CD14-positive monocyte (primary cell): ENCODE data around the gene FKBP2. TPM values are rescaled to one million over a fixed set of nuclear protein-coding genes. Genes with fewer than 3 reads are reported as not detected.

Source experiments
- DNase-seq, 3 donors: peaks; one replicate each; pipeline ENCODE4 v3.0.0-alpha.2; 2011 to 2022
- H2AFZ ChIP-seq: 2 replicates; pipeline ENCODE4 v1.6.0; 2012; ENCODE audit warnings: mild to moderate bottlenecking, low read depth, low read length, inconsistent platforms; ENCODE audit not compliant: insufficient read depth, poor library complexity, severe bottlenecking
- H3K27ac ChIP-seq, 2 donors: 1 replicate in 1 of 2; 2 replicates in 1 of 2; pipeline ENCODE4 v1.5.1; 2012 to 2013; ENCODE audit warnings: low read length in 2 of 2, control low read depth in 1 of 2, inconsistent platforms in 1 of 2, low read depth in 1 of 2, mild to moderate bottlenecking in 1 of 2
- H3K27me3 ChIP-seq, 2 donors: one replicate each; pipeline versions ENCODE4 v1.6.0 to v1.6.1; 2011 to 2013; ENCODE audit warnings: low read length in 2 of 2; ENCODE audit not compliant: control insufficient read depth in 2 of 2, insufficient read depth in 2 of 2
- H3K36me3 ChIP-seq, 2 donors: replicated peaks in 1 of 2; 1 replicate in 1 of 2; 2 replicates in 1 of 2; pipeline versions ENCODE4 v1.5.1 to v1.6.1; 2012 to 2013; ENCODE audit warnings: low read length in 2 of 2, control low read depth in 1 of 2, inconsistent platforms in 1 of 2, mild to moderate bottlenecking in 1 of 2; ENCODE audit not compliant: insufficient read depth in 2 of 2, control insufficient read depth in 1 of 2
- H3K4me1 ChIP-seq, 2 donors: 1 replicate in 1 of 2; 2 replicates in 1 of 2; pipeline versions ENCODE4 v1.5.1 to v1.6.1; 2012 to 2013; ENCODE audit warnings: low read length in 2 of 2, control low read depth in 1 of 2, inconsistent platforms in 1 of 2, mild to moderate bottlenecking in 1 of 2, moderate library complexity in 1 of 2; ENCODE audit not compliant: insufficient read depth in 2 of 2, control insufficient read depth in 1 of 2
- H3K4me2 ChIP-seq: replicated peaks from 2 replicates; pipeline ENCODE3; 2012; ENCODE audit warnings: low read length, moderate library complexity, mild to moderate bottlenecking; ENCODE audit not compliant: poor library complexity, severe bottlenecking; ENCODE audit errors: extremely low read depth
- H3K4me3 ChIP-seq, 3 experiments: fragments of 200-600 bp in 1 of 3; sonication (generic) in 1 of 3; replicated peaks in 1 of 3; 1 replicate in 2 of 3; 2 replicates in 1 of 3; pipeline ENCODE4 v1.5.1; 2011 to 2013; ENCODE audit warnings: low read length in 3 of 3, mild to moderate bottlenecking in 3 of 3, control low read depth in 2 of 3, low read depth in 2 of 3, inconsistent platforms in 1 of 3, moderate library complexity in 1 of 3
- H3K79me2 ChIP-seq: 2 replicates; pipeline ENCODE4 v1.6.0; 2012; ENCODE audit warnings: mild to moderate bottlenecking, control low read depth, inconsistent platforms, low read length, moderate library complexity; ENCODE audit not compliant: insufficient read depth
- H3K9ac ChIP-seq: 2 replicates; pipeline ENCODE4 v1.6.0; 2017; ENCODE audit warnings: low read length, mild to moderate bottlenecking; ENCODE audit not compliant: insufficient read depth, poor library complexity, severe bottlenecking
- H3K9me3 ChIP-seq, 2 donors: replicated peaks in 1 of 2; 1 replicate in 1 of 2; 2 replicates in 1 of 2; pipeline versions ENCODE4 v1.5.1 to v1.6.1; 2012 to 2013; ENCODE audit warnings: low read length in 2 of 2, control low read depth in 1 of 2; ENCODE audit not compliant: control insufficient read depth in 1 of 2, insufficient read depth in 1 of 2
- H4K20me1 ChIP-seq: 2 replicates; pipeline ENCODE4 v1.6.0; 2012; ENCODE audit warnings: mild to moderate bottlenecking, low read length, control low read depth, moderate library complexity; ENCODE audit not compliant: insufficient read depth
- H3K27ac Mint-ChIP-seq, 7 donors: one replicate each; pipeline ENCODE4 v1.8.0; 2020; ENCODE audit warnings: mild to moderate bottlenecking in 7 of 7, mixed read lengths in 7 of 7, moderate library complexity in 6 of 7, inconsistent platforms in 2 of 7
- H3K27me3 Mint-ChIP-seq, 3 donors: one replicate each; pipeline ENCODE4 v1.8.0; 2021 to 2022; ENCODE audit warnings: low read depth in 3 of 3, mild to moderate bottlenecking in 3 of 3, mixed read lengths in 3 of 3, moderate library complexity in 3 of 3, inconsistent platforms in 1 of 3
- H3K36me3 Mint-ChIP-seq, 2 donors: one replicate each; pipeline ENCODE4 v1.8.0; 2020; ENCODE audit warnings: mixed read lengths in 2 of 2, inconsistent platforms in 1 of 2, mild to moderate bottlenecking in 1 of 2
- H3K4me1 Mint-ChIP-seq: one replicate; pipeline ENCODE4 v1.8.0; 2020; ENCODE audit warnings: mild to moderate bottlenecking, mixed read lengths
- H3K4me3 Mint-ChIP-seq, 2 donors: one replicate each; pipeline ENCODE4 v1.8.0; 2020; ENCODE audit warnings: mild to moderate bottlenecking in 2 of 2, mixed read lengths in 2 of 2, moderate library complexity in 1 of 2
- H3K9me3 Mint-ChIP-seq, 7 donors: one replicate each; pipeline ENCODE4 v1.8.0; 2020 to 2022; ENCODE audit warnings: mixed read lengths in 7 of 7, mild to moderate bottlenecking in 6 of 7, moderate library complexity in 6 of 7, inconsistent platforms in 2 of 7
- CTCF ChIP-seq: fragments of 200-600 bp; IDR thresholded peaks from one replicate; pipeline ENCODE4 v1.8.0; 2022; ENCODE audit warnings: antibody characterized with exemption, mild to moderate bottlenecking
- WGBS: methylation state at CpG from one replicate; pipeline ENCODE4 v1.1.5; 2013; ENCODE audit warnings: missing lambda C conversion rate; ENCODE audit not compliant: insufficient coverage; 5-methylcytosine and 5-hydroxymethylcytosine counted together
- intact Hi-C, 2 donors: fragments of 100-400 bp; cut with micrococcal nuclease; formaldehyde crosslinking; loops; one replicate each; pipeline versions ENCODE4 v1.15.0 to v1.15.1; 2023
- polyA plus RNA-seq, 3 donors: library from polyadenylated mRNA; depleted of rRNA in 1 of 3; unstranded in 2 of 3; stranded (reverse) in 1 of 3; fragments of 300-500 nt in 2 of 3; fragments of >200 nt in 1 of 3; fragmentation: Illumina TruSeq in 2 of 3; gene quantifications; 1 replicate in 2 of 3; 2 replicates in 1 of 3; pipeline ENCODE4 v1.2.3, GENCODE V29; 2012 to 2021

FKBP2 gene
- polyA plus RNA-seq, 3 donors = 38.9 to 80.7 (median 71.1) TPM

- Mint-ChIP-seq H3K9me3 (peaks cover 0 to 4% (median 0%) of the 10 kb centered on the region in 7 donors), H3K36me3 (peaks cover 61 to 87% of the 10 kb centered on the region in 2 donors), H3K4me3 (no peak overlapping the region), H3K27ac (no peak overlapping the region), H3K27me3 (peaks cover 0 to 1% (median 0%) of the 10 kb centered on the region in 3 donors), H3K4me1 (peaks cover 7% of the 10 kb centered on the region)
- WGBS = 93% methylated on average over 18 of the region's 24 CpGs
- no peak overlapping the region for H3K9ac ChIP-seq
- H3K79me2 ChIP-seq = no peaks in the 10 kb centered on the region
- H3K4me2 ChIP-seq = no peak overlapping the region
- peaks cover 80 to 89% of the 10 kb centered on the region in 2 donors for H3K36me3 ChIP-seq
- no peak overlapping the region for H3K4me3 ChIP-seq
- intact Hi-C loops = no loop called here
- H3K9me3 ChIP-seq = no peaks in the 10 kb centered on the region
- no peaks in the 10 kb centered on the region for H3K27me3 ChIP-seq
- DNase-seq = no peak
- no peak overlapping the region for H2AFZ ChIP-seq
- H4K20me1 ChIP-seq = peaks cover 21% of the 10 kb centered on the region
- peaks cover 3 to 6% of the 10 kb centered on the region in 2 donors for H3K4me1 ChIP-seq
- no peak overlapping the region for H3K27ac ChIP-seq
- no peak for TF ChIP-seq CTCF
These were observed 17.5 kb downstream of the FKBP2 start for GRCh38 chr11:64258356-64258755.

- H3K4me3 Mint-ChIP-seq = no peak overlapping the region
These were observed 18.1 kb downstream of the FKBP2 start for GRCh38 chr11:64258946-64259532.

More at GRCh38 chr11:64258946-64259532, 18.1 kb downstream of the FKBP2 start:
- intact Hi-C loops = no loop called here
- Histone ChIP-seq H4K20me1 (peaks cover 14% of the 10 kb centered on the region), H3K9ac (no peak overlapping the region), H2AFZ (no peak overlapping the region), H3K4me2 (no peak overlapping the region), H3K4me3 (no peak overlapping the region), H3K36me3 (peaks cover 87 to 96% of the 10 kb centered on the region in 2 donors), H3K27me3 (no peaks in the 10 kb centered on the region), H3K4me1 (no peaks in the 10 kb centered on the region), H3K9me3 (no peaks in the 10 kb centered on the region), H3K79me2 (no peaks in the 10 kb centered on the region), H3K27ac (no peak overlapping the region)
- H3K4me1 Mint-ChIP-seq = peaks cover under 1% of the 10 kb centered on the region
- WGBS = 95% methylated on average over 32 of the region's 32 CpGs
- H3K36me3 Mint-ChIP-seq = peaks cover 64 to 90% of the 10 kb centered on the region in 2 donors
- no peak for TF ChIP-seq CTCF
- H3K27ac Mint-ChIP-seq = no peak overlapping the region
- H3K27me3 Mint-ChIP-seq = peaks cover 0 to 1% (median 0%) of the 10 kb centered on the region in 3 donors
- no peak for DNase-seq
- H3K9me3 Mint-ChIP-seq = peaks cover 0 to 4% (median 0%) of the 10 kb centered on the region in 7 donors
